Fibroblast of skin of right biceps (primary cell): ENCODE measurements around the gene ZFHX3.

Source experiments
- DNase-seq: peaks from one replicate; pipeline ENCODE4 v3.0.0-alpha.2; 2013

The ZFHX3 gene

DNA sequence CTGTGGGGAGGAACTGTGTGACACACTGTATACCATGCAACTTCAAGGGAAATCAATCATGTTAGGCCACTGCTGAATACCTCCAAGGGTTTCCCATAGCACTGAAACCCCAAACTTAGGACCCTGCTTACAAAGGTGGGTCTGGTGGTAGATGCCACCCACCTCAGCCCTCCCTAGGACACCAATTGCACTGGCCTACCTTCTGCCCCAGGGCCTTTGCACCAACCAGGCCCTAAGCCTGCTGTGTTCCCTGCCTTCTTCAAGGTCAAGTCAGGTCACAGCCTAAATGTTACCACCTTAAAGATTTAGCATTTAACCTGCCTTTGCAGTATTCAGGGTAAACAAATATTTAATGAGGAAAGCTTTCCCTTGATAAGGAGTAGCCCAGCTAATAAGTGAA is 185.8 kb downstream of the ZFHX3 start:
- no peak for DNase-seq

DNA sequence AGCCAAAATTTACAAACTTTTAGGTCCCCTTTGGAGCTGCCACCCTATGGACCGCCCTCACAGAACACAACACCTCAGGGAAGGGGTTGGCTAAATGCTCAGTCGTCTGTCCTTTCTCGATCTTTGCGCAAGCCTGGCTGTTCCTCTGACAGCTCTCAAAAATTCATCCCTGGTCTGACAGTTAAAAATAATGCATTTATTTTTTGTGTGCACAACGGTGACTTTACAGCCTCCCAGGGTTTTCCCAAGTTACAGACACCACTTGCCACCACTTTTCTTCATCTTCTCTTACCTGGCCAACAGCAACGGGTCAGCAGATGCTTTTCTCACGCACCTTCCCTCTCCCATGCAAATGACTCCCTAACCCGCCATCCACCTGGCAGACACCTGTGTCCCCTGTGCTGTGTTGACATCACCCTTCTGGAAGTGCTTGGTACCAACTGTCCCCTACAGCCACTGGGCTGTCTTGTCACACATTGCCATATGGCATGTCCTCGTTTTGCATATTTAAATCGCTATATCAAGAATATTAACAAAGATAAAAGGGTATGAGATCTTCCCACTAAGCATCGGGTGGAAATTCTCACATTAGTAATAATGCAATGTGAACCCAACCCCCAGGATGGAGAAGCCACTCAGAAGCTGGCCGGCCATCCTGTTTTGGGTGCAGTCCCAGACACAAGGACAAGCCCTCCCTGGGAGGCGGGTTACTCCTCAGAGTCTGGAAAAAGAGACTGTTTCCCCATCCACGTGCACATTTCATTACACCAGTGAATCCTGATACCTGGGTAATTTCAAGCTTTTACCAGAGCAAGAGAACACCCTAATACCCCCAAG is 187.0 kb downstream of the ZFHX3 start:
- no peak for DNase-seq

DNA sequence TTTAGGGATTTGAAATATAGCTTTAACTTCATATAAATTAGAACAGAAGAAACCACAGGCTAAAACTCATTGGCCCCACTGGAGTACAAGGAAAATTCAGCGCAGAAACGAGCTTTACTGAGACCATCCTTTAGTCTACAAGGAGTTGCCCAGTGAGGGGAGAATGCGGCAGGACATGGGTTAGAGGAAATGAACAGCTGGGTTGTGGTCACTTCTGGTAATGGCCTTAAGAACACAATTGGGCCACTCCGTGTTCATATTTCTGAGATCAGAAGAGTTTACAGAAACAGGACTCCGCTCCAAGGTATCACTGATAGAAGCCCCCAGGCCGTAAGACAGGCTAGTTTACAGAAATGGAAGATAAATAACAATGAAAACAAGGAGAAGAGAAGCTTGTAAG is 188.3 kb downstream of the ZFHX3 start:
- DNase-seq: no peak

DNA sequence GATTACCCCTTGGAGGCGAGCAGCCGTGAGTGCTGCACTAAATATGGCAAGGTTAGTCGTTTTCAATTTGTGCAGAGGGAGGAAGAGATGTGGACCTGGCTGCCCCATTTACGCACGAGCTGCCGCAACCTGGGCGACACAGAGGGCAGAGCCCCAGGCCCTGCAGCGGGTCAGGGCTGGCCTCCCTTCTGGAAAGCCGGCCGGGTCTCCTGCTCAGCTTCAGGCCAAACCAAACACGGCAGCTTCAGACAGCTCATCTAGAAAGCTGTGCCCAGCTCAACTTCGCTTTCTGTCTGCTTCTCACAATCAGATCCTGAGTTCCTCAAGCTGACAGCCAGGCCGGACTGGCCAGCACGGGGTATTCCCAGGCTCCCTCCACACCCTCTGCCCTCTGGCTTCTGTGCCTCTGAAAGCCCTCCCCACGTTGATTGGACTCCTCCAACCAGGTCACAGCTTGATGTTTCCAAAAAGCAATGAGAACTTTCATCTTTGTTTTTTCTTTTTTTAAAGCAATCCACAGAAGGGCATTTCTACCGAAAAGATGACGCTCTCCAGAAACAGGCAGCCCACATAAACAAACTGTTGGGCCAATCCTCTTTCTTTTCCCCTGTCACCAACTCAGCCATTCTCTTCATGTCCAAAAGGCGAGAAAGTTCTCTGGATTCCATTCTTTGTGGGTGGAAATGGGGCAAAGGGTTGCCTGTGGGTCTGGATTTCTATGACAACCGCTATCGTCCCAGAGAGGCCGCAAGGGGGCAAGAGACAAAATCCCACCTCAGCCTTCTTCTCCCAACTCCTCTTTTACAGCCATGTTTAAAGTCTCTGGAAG is 189.0 kb downstream of the ZFHX3 start:
- no peak for DNase-seq

DNA sequence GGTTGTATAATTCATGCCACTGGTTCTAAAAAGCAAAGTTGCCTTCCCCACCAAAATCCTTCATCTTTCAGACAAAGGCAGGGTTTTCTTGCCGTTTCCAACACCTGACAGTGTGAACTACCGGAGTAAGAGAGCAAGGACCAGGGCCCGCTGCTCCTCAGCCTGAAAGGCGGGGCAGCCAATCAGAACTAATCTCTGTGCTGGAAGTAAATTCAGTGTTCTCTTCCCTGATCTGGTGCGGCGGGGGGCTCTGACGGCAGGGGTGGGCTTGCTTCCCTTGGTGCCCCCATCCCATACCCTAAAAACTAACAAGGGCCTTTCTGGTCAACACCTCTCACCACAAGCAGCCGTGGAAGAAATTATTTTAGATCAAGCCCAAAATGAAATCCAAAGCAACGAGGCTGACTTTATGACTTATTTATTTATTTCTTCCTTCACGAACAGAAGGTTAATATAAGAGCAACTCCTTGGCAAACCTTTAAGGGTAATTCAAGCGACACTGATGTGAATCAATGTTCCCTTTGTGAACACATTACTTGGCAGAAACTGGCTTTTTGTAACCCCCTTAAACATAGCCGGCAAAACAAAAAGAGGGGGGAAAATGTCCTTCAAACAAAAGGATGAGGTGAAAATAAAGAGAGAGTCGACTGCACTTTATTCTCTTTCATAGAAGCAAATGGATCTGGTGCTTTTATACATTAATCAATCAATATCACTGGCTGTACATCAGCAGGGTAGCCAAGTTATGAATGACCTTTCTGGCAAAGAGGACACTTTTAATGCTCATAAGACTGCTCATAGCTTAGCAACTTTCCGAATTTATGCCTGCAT is 189.9 kb downstream of the ZFHX3 start:
- no peak for DNase-seq

DNA sequence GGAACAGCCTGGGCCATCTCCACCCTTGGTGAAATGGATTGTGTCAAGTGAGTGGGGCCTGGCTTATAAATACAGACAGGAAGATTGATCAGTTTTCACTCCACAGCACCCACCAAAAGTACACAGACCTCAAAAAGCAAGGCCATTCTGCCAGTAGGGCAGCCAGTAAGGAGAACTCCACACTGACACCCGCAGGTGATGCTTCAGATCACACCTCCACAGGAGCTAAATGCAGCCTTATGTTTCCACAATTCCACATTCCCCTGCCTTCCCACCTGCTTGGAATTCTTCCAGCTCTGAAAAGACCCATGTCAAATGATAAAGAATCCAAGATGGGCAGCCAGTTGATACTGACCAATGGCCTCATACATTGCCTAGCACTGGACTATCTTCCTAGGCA is 191.1 kb downstream of the ZFHX3 start:
- DNase-seq: no peak

DNA sequence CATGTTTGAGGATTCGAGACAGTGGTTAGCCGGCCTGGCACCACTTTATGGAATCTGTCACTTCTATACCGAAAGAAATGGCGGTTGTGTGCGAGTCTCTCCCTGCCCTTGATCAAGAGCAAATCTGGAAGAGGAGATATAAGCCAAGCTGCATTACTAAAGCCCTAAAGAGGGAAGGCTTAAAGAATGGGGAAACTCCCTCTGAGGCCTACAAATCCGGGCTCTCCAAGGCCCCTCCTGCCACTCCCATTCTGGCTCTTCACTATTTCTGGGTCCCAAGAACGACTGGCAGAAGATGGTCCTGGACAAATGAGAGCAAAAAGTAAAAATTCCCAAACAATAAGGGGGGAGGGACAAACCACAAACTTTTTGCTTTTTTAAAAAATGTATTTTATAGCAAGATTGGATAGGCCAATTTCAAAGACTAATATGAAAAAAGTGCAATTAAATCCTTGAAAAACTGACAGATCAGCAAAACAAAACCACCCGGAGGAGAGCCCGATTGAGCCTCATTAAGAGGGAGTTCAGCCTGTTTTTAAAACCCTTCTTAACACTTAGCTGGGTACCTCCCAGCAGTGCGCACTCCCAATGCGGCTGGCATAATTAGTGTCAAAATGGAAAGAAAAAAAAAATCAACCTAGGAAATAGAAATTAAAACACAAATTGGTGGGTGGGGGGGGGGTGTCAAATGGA is 193.5 kb downstream of the ZFHX3 start:
- no peak for DNase-seq

DNA sequence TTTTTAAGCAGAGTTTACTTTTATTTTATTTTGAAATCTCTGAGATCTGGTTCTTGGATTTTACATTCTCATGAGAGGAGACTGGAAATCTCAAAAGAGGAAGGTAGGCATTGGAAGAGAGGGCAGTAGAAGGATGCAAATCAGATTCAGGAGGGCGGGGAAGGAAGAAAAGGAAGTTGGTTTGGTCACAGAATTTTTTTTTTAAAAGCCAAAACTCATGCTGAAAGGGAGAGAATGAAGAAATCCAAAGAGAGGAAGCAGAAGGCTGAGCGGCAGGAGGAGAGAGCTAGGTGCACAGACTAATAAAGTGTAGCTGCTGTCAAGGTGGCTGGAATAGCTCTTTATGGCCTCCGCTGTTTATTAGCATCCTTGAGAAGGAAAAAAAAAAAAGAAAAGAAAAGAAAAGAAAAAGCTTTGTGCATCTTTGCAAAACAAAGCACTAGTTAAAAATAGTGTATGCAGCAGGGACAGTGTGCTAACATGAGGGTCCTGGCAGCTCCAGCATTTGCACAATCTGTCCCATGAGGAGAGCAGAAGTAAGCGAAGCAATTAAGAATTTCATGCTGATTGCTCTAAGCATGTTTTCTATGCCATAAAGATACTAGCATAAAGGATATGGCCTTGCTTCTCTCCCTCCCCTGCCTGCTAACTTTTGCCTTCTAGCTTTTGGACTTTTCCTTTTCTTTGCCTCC is 194.2 kb downstream of the ZFHX3 start:
- DNase-seq: no peak

DNA sequence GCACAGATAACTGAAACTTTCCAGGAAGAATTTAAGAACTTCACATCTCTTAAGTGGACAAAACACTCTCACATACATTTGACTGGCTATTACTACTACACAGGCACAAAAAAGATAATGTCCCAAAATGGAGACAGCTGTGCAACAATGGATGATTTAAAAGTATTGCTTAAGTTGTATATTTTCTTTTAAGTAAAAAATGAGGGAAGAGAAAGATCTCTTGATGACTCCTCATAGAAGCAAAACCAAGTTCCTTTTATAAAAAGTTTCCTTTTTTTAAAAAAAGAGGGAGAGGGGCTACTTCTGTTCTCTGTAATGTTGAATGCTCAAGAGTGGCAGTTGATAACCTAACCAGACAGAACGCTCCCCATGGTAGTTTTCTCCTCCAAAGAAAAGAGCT is 195.5 kb downstream of the ZFHX3 start:
- no peak for DNase-seq

DNA sequence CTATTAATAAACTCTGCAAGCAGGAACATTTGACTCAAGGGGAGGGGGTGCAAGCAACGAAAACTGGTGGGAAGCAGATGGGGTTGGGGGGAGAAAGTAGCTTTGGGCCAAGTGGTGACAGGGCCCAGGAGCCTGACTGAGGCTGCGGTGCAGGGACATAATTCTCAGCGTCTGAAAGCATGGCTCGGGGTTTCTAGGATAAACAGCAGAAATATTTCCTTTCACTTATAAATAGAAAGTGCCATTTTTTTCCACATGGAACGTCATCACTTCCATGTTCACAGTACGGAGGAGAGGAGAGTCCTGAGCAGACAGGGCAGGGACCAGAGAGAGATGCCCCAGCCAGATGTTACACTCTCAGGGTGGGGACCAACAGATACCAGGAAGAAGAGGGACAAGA is 197.1 kb downstream of the ZFHX3 start:
- DNase-seq: peak; percentile 87

DNA sequence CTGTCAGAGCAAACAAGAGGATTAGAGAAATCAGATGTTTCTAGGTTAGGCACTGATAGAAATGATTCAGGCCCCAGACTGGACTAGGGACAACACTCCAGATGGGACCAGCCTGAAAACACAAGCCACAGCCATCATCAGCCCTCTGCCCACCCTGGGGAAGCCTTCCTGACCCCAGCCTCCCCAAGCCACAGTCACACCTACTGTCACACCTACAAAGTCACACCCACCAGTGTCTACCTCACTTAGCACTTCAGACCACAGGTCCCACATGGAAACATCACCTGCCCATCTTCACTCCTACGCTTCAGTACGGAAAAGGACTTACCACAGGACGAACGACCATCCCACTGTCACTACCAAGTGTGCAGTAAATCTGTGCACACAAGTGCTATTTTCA is 197.9 kb downstream of the ZFHX3 start:
- no peak for DNase-seq

DNA sequence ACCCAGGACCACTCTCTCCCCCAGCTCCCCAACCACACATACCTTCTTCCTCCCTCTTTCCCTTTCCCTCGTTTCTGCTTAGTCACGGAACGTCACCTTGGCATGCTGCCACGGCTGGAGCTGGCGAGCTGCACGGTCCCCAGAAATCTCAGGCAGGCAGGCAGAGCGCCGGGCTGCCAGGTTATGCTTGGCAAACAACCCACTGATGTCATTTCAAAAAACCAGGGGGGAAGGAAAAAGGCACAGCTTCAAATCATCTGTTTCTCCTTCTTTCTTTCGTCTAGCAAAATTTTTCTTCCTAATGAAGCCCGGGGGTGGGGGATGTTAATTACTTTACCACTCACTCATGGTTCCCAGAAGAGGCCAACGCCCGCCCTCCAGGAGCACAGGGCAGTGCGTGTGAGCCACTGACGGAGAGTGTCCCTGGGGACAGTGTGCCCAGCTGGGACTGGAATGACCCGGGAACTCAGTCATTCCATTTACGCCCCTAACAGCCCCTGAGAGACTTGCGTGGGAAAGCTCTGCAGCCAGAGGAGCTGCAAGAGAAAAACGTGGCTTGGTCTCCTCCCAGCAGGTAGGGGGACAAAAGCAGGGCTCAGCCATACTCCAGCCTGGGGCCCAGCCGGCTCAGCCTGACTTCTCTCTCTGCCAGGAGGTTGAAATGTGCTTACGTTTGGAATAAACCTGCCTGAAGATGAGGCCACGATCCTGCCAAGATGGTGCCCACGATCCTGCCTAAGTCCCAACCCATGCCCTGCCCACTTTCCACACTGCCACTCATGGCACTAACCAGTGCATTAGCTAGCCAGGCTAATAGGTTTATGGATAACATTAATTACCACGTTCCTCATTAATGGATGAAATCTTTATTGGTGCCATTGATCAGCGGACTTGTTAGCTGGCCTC is 198.9 kb downstream of the ZFHX3 start:
- peak; percentile 94 for DNase-seq

DNA sequence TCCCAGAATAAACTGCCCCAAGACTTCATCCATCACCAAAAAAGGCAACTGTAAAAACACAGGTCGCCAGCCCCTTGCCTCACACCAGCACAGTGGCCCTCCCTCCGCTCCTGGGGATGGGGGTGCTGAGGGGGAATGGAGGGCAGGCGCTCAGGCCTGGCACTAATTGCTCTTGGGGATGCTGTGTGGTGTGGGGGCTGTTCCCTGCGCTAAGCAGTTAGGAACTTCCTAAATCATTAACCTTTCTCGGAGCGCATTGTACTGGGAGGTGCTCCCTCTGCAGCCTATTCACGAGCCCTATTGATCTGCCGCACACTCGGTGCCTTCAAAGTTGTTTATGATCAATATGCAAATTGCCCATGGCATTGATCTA is 199.9 kb downstream of the ZFHX3 start:
- no peak for DNase-seq

DNA sequence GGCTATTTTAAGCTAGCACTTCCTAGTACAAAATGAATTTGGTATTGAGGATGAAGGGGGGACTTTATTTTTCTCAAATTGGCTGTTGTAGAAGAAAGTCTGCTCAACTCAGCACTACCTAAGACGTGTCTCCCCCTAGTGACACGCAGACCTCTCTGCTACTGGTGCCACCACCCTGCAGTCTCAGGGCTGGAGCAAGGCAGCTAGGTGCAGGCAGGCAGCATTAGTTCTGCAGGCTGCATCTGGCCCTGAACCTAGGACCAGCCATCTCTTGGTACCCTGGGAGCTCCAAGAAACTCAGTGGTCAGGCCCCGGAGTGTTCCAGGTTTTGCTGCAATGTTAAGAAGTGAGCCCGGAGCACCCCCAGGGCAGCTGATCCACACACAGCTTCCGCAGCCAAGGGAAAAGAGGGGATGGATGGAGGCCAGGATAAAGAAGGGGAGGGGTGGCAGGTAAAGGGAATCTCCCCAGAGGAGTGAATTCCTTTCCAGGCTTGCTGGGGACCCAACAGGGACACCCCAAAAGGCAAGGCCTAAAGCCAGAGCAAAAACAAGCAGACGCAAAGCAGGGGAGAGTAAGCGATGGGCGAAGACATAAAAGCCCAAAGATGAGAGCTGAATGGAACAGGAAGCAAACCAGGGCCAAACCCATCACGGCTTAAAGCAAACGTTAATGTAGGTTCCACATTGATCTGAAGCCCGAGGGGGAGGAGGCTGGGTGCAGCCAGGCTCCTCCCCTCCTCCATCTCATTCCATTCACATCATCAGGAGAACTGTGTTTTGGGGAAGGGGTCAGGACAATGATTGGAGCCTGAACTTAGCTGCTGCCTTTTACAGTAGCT is 200.5 kb downstream of the ZFHX3 start:
- peak; percentile 47 for DNase-seq

DNA sequence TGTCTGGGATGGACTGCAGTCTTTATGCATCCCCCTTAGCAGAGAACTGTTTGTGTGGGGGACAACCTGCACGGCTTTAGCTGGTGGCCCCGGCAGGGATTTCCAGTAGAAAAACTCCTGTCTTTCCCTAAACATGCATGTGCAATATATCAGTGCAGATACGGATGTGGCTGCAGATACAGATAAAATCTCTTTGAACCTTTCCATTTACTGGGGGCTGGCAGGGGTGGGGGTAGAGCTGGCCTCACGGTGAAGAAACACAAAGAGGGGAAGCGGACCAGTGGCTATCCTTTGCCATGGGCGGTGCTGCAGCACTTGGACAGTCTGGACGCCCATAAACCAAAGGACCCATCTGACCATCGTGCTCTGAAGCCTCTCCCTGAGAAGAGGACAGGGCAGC is 201.3 kb downstream of the ZFHX3 start:
- DNase-seq: no peak

DNA sequence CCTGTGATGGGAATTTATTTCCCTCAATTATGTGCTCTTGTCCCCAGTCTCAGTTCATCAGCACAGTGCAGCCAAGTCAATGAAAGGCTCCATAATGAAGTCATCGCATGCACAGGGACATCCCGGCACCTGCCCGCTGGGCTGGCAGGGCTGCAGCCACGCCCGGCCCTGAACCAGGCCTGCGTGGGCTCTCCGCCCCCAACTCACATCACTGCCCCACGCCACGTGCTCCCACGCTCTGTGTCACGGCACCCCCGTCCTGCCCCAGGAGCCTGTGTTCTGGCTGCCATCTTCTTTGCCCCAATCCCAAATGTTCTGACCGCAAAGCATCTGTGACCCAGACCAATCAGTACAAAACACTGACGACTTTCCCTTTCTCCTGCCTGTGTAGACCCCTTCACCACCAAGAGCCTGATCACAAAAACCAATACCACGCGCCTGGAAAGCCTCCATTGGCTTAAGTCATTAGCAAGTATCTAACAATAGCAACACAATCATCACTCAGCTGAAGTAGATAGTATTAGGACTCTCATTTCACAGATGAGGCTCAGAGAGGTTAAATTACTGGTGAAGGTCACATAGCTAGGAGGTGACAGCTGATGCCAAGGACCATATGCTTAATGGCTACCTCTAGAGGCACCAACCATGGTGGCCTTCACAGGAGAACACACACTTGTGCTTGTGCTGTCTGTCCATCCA is 202.5 kb downstream of the ZFHX3 start:
- no peak for DNase-seq

DNA sequence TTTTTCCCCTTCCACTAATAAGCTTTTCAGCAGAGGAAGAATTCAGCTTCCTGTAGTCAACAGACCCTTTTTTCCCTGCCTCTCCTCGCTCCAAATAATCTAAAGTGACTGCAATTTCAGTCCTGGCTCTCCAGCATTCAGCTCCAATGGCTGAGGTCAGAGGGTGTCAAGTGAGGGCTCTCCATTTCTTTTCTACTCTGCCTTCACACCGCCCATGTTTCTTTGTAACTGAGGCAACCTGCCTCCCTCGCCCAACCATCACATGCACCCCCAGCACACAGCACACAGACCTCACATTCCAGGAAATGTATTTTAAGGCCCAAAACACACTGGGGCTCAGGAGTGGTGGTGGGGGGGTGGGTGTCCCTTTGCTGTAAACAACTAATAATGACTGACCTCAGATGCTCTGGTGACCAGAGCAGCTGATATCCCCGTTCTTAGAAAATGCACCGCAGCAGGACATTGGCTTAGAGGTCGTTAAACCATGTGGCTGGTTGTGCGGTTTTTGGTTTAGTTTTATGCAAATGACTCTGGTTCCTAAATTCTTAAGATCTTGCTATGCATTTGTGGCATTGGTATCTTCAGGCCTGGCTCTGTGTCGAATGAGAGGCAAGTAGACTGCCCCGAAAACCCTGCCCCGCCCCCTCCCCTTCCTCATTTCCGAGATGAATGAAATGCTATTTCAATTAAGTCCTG is 203.6 kb downstream of the ZFHX3 start:
- no peak for DNase-seq

DNA sequence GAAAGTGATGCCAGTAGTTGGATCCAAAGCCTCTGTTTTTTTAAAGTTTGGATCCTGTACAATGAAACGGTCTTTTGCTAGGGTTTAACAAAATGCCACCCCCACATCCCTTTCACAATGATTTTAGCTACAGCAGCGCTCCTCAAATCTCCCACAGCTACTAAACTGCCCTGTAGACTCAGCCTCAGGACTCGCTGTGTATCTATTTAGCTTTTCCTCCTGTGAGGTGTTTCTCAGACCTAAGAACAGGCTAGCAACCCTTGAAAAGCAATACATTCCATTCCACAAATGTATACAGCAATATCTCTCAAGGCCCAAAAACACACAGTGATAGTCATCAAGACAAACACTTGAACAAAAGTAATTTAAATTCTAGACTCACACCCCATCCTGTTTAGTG is 206.4 kb downstream of the ZFHX3 start:
- no peak for DNase-seq
